ENCODE measurements around the gene EPM2A.
"Not testable (repeated sequence)": the region's sequence is repeated elsewhere in the genome, so short reads cannot be mapped to it uniquely, and the experiment has no call there.

EPM2A gene

DNA sequence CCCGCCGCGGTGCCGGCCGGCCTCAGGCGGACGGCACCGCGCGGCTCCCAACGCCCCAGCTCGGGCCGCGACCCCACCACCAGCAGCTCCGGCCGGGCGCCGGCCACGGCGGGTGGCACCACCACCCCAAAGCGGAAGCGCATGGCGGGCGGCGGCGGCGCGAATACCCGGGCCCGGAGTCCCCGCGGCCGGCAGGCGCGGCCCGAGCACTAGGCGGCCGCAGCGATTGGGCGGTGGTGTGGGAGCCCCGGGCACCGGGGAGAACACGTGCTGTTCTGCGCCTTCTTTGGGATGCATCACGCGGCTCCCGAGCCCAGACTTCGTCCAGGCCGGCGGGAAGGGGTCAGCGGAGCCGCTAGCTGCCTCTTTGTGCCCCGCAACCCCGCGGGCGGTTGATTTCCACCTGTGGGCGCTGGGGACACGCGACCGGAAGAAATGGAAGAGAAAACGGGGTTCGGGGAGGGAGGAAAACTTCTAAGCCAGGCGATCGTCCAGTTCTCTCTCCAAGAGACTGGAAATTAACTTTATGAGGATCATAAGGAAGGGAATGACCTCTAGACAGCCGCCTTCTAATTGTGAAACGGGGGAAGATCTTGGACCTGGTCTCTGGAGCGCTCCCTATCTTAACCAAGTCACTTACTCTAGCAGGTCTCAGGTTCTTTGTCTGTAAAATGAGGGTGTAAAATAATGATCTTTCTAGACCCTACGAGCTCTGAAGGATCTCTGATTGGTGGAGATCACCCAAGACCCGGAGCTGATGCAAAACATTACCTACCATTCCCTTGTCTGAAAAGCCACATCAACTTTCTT is at the start of gene EPM2A:
Gene EPM2A (minus strand): TSS at position 165 of the 810 bp plus-strand sequence. CDS start 22 bp downstream, at position 143.
- no peak for DNase-seq (ENCODE audit: low read depth)

DNA sequence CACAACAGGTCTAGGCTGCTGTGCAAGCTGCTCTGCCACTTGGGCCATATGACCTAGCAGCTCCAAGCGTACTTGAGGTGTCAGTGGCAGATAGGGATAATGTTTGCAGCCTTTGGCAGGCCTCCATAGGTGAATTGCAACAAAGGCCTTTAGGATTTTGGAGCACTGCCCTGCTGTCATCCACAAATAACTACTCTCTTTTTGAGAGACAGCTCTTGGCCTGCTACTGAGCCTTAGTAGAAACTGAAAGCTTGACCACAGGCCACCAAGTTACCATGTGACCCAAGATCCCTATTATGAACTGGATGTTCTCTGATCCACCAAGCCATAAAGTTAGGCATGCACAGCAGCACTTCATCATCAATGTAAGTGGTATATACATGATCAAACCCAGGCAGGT is 49.4 kb upstream of the EPM2A start:
- DNase-seq (ENCODE audit: low read depth): no peak

GRCh38 chr6:145783796-145784195 is 48.5 kb upstream of the EPM2A start:
- DNase-seq (ENCODE audit: low read depth): no peak

GRCh38 chr6:145772846-145773245 is 37.5 kb upstream of the EPM2A start:
- DNase-seq (ENCODE audit: low read depth): no peak

DNA sequence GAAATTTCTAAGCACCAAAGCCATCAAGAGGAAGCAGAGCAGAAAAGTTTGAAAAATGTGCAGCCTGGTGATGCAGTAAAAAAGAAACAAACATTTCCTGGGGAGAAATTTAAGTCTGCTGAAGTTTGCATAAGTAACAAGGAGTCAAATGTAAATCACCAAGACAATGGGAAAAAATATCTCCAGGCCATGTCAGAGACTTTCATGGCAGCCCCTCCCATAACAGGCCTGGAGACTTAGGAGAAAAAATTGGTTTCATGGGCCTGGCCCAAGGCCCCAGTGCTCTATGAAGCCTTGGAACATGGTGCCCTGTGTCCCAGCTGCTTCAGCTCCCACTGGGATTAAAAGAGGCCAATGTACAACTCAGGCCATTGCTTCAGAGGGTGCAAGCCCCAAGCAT is 30.1 kb upstream of the EPM2A start:
- no peak for DNase-seq (ENCODE audit: low read depth)

DNA sequence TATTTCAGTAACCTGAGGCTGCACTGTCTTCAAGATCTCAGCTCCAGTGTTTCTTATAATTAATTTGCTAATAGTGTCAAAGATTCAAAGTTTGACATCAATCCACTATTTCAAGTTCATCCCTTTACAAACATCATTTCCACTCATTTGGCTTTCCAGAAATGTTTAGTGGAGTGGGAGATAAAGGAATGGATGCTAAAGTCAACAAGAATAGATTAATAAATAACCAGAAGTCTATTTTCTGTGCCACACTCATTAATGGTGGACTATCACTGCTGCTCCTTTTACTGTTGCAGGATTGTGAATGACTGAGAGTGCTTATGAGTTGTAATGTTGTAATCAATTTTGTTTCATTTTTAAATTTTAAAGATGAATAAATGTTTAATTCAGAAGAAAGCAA is 28.4 kb upstream of the EPM2A start:
- no peak for DNase-seq (ENCODE audit: low read depth)

DNA sequence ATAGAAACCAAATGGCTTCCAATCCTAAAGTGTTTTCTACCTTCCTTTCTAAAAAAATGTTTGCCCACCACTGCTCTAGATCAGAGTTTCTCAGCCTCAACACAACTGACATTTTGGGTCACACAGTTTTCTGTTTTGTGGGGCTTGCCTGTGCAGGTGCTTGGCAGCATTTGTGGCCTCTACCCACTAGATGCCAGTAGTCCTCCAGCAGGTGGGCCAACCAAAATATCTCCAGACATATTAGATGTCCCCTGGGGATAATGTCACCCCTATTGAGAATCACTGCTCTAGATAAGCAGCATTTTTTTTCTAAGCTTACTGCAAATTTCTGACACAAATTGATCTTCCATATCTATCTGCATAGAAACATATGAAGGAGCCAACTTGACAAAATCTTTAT is 26.3 kb upstream of the EPM2A start:
- no peak for DNase-seq (ENCODE audit: low read depth)

DNA sequence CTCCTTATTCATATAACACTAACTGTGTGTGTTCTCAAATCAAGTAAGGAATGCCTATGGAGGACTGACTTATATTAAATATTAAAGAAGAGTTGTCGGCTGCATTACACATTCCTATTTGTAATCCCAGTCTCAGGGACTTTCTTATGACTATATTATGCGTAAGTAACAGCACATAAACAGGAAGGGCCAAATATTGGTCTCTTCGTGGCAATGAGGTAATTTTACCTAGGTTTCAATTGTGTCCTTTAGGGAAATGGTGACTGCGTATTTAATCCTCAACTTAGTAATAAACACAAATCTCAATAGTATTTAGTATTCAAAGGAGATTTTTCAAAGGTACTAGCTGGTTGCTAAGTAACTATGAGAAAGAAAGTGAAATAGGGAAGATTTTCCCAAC is 22.8 kb upstream of the EPM2A start:
- DNase-seq (ENCODE audit: low read depth): no peak

GRCh38 chr6:145756170-145756662 is 20.9 kb upstream of the EPM2A start:
- DNase-seq (ENCODE audit: low read depth): no peak

DNA sequence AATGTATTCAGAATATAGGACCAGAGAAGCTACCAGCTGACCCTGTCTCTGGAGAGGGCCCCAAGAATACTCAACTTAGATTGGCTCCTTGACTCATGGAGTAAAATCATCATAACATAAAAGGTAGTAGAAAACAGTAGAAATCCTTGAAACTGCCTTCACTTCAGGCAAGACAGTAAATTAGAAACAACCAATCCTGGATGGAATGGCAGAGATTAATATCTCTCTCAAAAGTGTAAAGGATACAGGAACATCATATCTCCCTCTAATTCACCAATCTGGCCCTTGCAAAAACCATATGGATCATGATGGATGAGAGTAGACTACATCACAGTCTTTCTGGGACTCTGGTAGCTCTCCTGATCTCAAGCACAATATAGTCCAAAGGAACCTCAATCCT is 20.4 kb upstream of the EPM2A start:
- no peak for DNase-seq (ENCODE audit: low read depth)

GRCh38 chr6:145752638-145753037 is 17.3 kb upstream of the EPM2A start:
- DNase-seq (ENCODE audit: low read depth): no peak

DNA sequence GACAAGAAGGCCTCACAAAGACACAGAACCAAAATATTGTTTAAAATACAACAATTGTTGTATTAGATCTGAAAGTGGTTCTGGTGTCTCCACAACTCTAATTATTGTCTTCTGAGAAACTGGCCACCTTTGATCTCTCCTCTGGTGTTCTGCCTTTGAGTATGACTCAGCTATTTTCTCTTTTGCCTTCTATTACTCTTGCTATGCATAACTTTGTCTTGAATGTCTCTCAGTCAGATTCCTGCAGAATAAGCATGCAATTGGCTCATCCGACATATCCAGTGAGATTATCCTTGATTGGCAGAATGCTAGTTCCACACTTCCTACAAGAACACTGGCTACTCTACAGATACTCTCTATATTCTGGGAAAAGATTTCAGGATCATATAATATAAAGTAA is 14.3 kb upstream of the EPM2A start:
- DNase-seq (ENCODE audit: low read depth): no peak

- no peak for DNase-seq (ENCODE audit: low read depth)
Observed at GRCh38 chr6:145745861-145746260, 10.5 kb upstream of the EPM2A start.

- no peak for DNase-seq (ENCODE audit: low read depth)
Observed at GRCh38 chr6:145744619-145745018, 9.3 kb upstream of the EPM2A start.

DNA sequence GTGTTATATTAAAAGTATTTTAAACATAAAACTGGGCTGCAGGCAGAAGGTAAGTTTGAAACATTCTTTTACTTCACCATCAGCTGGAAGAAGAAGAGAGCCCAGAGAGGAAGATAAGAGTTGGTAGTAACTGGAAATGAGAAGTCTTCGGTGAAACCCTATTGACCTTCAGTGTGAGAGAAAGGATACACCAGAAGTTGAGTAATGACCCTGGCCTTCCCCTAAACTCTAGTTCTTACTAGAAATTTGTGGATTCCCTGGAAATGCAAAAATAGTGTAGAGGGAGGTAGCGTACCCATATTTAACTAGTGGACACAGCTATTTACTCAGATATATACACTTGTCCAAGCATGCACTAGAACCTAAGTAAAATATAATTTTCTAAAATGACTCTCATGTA is 8.0 kb upstream of the EPM2A start:
- DNase-seq (ENCODE audit: low read depth): no peak

GRCh38 chr6:145742472-145742871 is 7.2 kb upstream of the EPM2A start:
- DNase-seq (ENCODE audit: low read depth): not testable (repeated sequence)

DNA sequence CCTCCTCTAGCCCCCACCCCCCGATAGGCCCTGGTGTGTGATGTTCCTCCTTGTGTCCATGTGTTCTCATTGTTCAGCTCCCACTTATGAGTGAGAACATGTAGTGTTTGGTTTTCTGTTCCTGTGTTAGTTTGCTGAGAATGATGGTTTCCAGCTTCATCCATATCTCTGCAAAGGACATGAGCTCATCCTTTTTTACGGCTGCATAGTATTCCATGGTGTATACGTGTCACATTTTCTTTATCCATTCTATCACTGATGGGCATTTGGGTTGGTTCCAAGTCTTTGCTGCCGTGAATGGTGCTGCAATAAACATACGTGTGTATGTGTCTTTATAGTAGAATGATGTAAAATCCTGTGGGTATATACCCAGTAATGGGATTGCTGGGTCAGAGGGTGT is 4.4 kb upstream of the EPM2A start:
- not testable (repeated sequence) for DNase-seq (ENCODE audit: low read depth)

GRCh38 chr6:145738265-145738664 is 2.9 kb upstream of the EPM2A start:
- no peak for DNase-seq (ENCODE audit: low read depth)

- no peak for DNase-seq (ENCODE audit: low read depth)
Observed at GRCh38 chr6:145736661-145737144, 1.4 kb upstream of the EPM2A start.

- peak; percentile 67 for DNase-seq (ENCODE audit: low read depth)
Observed at GRCh38 chr6:145734486-145735355, 599 bp downstream of the EPM2A start.

DNA sequence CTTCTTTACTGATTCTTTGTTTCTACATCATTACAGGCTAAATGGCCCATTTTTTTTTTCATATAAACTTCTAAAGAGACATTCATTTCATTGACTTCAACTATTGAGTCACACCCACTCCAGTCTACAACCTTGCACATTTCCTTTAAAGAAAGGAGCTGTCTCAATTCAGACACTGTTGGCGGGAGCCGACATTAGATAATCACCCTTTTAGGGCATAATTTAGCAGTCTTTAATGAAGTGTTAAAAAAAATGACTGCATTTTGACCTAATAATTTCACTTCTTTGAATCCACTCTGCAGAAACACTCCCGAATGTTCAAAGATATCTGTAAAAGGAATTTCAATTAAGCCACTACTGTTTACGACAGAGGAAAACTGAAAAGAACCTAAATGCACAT is 1.5 kb downstream of the EPM2A start:
- no peak for DNase-seq (ENCODE audit: low read depth)

DNA sequence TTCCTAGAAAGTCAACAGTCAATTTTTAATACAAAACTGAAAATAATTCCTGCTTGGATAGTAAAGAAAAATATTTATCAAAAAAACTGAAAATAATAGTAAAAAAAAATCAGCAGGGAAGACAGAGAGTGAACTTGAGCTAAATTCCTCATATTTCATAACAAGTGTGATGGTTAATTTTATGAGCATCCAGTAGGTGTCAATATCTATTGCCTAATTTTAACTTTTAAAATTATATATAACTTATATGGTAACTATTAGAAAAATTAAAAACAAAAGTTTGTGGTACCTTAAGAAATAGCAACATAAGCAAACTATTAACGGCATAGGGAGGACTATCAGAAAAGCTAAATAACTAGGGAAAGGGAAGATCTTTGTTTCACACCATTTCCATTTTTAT is 2.1 kb downstream of the EPM2A start:
- no peak for DNase-seq (ENCODE audit: low read depth)

- DNase-seq (ENCODE audit: low read depth): no peak
Observed at GRCh38 chr6:145731447-145731846, 3.9 kb downstream of the EPM2A start.

Data from CMK (cell line).